RWPE2 (cell line): ENCODE data around the gene CAPZB.

Source experiments
- ATAC-seq: fragments of 200-7000 bp; cut with Tn5 transposase; 3 replicates; pipeline ENCODE4 v1.9.1; 2021; ENCODE audit warnings: low read depth
- DNase-seq: peaks from one replicate; pipeline ENCODE4 v3.0.0-alpha.2; 2020; ENCODE audit warnings: low spot score
- H3K27ac ChIP-seq: fragments of 450-650 bp; 2 replicates; pipeline ENCODE4 v1.5.1; 2017; ENCODE audit warnings: mild to moderate bottlenecking; ENCODE audit not compliant: poor library complexity, severe bottlenecking
- H3K27me3 ChIP-seq: fragments of 250-450 bp; sonication (Bioruptor Pico); 2 replicates; pipeline ENCODE4 v1.5.1; 2021; ENCODE audit warnings: mild to moderate bottlenecking, moderate library complexity; ENCODE audit not compliant: insufficient read depth, poor library complexity, severe bottlenecking
- H3K36me3 ChIP-seq: fragments of 250-450 bp; sonication (Bioruptor Pico); 2 replicates; pipeline ENCODE4 v1.5.1; 2020; ENCODE audit warnings: low read depth, mild to moderate bottlenecking, moderate library complexity
- H3K4me1 ChIP-seq: fragments of 250-450 bp; sonication (Bioruptor Pico); 2 replicates; pipeline ENCODE4 v1.5.1; 2021; ENCODE audit warnings: mild to moderate bottlenecking, moderate library complexity; ENCODE audit not compliant: insufficient read depth, poor library complexity, severe bottlenecking
- H3K4me3 ChIP-seq: fragments of 250-450 bp; sonication (Bioruptor Pico); 2 replicates; pipeline ENCODE4 v1.5.1; 2021; ENCODE audit warnings: mild to moderate bottlenecking, moderate library complexity; ENCODE audit not compliant: severe bottlenecking
- H3K9me3 ChIP-seq: fragments of 250-450 bp; sonication (Bioruptor Pico); 2 replicates; pipeline ENCODE4 v1.5.1; 2021; ENCODE audit warnings: mild to moderate bottlenecking, moderate library complexity; ENCODE audit not compliant: severe bottlenecking
- TF ChIP-seq, protein P1 (sequence below): fragments of 450-650 bp; IDR thresholded peaks from one replicate; pipeline ENCODE4 v1.5.1; 2017; ENCODE audit warnings: mild to moderate bottlenecking, moderate library complexity; ENCODE audit not compliant: poor library complexity, severe bottlenecking

The CAPZB gene

DNA sequence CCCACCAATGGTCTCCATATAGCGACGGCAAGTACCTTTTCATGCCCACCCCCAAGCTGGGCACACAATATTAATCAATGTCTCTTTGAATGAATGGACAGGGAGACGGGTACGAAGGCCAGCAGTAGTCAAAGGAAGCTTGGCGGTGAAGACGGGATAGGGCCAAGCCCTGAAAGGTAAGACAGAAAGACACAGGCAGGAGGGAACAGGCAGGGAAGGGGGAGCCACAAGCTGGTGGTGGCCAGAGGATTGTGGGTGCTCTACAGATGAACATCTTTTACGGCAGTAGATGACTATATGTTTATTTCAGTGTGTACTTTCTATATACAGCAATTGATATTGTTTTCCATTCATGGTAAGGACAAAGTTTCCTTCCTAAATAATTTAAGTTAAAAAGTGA, 16.3 kb downstream of the CAPZB start:
- no peaks in the 10 kb centered on the region for H3K9me3 ChIP-seq
- DNase-seq = no peak
- TF ChIP-seq, protein P1, sequence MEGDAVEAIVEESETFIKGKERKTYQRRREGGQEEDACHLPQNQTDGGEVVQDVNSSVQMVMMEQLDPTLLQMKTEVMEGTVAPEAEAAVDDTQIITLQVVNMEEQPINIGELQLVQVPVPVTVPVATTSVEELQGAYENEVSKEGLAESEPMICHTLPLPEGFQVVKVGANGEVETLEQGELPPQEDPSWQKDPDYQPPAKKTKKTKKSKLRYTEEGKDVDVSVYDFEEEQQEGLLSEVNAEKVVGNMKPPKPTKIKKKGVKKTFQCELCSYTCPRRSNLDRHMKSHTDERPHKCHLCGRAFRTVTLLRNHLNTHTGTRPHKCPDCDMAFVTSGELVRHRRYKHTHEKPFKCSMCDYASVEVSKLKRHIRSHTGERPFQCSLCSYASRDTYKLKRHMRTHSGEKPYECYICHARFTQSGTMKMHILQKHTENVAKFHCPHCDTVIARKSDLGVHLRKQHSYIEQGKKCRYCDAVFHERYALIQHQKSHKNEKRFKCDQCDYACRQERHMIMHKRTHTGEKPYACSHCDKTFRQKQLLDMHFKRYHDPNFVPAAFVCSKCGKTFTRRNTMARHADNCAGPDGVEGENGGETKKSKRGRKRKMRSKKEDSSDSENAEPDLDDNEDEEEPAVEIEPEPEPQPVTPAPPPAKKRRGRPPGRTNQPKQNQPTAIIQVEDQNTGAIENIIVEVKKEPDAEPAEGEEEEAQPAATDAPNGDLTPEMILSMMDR = no peak
- peaks cover 25% of the 10 kb centered on the region for H3K36me3 ChIP-seq
- peak overlapping the region; percentile 41 for H3K27ac ChIP-seq
- no peak overlapping the region for H3K4me3 ChIP-seq
- ATAC-seq = no peak
- no peaks in the 10 kb centered on the region for H3K27me3 ChIP-seq
- H3K4me1 ChIP-seq = peaks cover 17% of the 10 kb centered on the region

DNA sequence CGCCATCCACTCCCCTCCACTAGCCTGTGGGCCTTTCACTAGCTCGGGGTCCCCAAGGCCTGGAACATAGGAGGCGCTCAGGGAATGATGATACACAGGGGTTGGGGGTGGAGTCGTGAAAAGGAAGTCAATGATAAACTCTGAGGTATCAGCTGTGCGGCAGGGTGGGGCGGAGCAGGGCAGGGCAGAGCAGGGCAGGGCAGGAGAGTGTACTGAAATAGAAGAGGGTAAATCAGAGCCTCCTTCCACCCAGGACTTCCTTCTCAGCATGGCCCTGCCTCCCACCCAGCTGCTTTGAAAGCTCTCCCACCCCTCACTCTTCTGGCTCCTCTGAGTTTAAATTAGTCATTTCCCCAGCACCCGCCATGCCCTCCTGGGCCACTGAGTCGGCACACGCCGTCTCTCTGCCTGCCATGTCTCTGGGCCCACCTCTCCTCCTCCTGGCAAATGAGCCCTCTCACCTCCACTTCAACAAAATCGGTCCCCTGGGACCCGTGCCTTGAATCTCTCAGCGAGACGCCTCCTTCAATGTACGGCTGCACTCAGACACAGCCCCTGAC, 16.9 kb downstream of the CAPZB start:
- no peak overlapping the region for H3K4me3 ChIP-seq

DNA sequence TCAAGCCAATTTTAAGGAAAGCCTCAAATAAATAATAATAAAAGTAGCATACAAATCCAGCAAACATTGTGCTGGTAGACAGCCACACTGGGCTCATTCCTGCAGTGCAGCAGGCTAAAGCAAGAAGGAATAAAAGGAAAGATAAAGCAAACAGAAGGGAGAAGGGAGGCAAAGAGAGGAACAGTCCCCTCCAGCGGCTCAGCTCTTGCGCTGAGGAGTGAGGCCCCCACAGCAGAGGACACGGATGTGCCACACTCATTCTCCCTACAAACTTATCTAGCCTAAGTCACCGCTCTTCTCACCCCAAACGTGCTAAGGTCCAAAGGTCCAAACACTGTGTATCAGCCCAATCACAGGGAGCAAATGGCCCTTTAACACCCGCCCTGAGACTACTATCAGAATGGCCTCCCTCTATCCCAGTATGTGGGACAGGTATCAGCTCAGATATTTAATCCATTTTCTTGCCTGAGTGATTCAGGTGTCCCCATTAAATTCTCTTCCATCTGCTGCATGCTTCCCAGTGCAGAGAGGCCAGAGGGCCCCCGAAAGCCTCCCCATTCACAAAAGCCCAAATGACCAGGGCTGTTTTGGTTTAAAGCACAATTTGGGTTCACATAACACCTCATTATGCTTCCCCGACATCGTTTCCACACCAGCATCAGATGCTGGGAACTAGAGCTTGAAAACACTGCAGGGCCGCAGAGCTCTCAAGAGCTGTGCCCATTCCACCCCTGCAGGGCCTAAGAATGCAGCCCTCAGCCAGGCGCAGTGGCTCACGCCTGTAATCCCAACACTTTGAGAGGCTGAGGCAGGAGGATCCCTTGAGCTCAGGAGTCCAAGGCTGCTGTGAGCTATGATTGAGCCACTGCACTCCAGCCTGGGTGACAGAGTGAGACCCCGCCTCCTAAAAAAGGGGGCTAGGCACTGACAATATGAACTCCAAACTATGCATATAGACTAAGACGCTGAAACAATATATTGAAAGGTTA, 17.8 kb downstream of the CAPZB start:
- Histone ChIP-seq H3K27ac (peak overlapping the region; percentile 41), H3K27me3 (no peaks in the 10 kb centered on the region), H3K9me3 (no peaks in the 10 kb centered on the region), H3K36me3 (peaks cover 16% of the 10 kb centered on the region), H3K4me3 (no peak overlapping the region), H3K4me1 (peaks cover 17% of the 10 kb centered on the region)
- ATAC-seq = no peak
- DNase-seq = no peak
- TF ChIP-seq, protein P1 = no peak

More for the DNA sequence above, 16.9 kb downstream of the CAPZB start:
- ATAC-seq (peak; percentile 94), DNase-seq (peak; percentile 75)
- Histone ChIP-seq H3K27me3 (no peaks in the 10 kb centered on the region), H3K36me3 (peaks cover 22% of the 10 kb centered on the region), H3K9me3 (no peaks in the 10 kb centered on the region), H3K27ac (peak overlapping the region; percentile 41), H3K4me1 (peaks cover 17% of the 10 kb centered on the region)
- TF ChIP-seq, protein P1 = no peak

DNA sequence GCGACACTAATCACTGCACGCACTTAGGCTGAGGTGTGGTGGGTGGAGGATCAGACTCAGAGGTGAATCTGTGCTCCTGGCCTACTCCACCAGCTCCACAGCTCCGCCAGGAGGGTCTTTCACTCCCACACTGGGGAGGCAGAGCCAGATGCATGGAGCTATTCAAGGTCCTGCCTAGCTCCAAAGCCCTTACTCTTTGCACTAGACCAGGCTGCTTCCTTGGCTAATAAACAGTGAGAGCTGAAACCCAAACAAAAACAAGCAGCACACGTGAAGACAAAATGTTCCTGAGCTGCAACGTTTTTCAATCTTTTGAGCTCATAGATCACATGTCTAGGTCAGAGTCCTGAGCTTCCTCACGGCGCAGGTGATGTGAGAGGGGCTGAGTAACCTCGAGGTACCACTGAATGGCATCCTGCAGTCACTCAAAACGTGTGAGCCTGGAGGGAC, 19.2 kb downstream of the CAPZB start:
- Histone ChIP-seq H3K4me1 (peaks cover 17% of the 10 kb centered on the region), H3K36me3 (peaks cover 15% of the 10 kb centered on the region), H3K9me3 (no peaks in the 10 kb centered on the region), H3K4me3 (no peak overlapping the region), H3K27ac (no peak overlapping the region), H3K27me3 (no peaks in the 10 kb centered on the region)
- TF ChIP-seq, protein P1 = no peak
- no peak for ATAC-seq
- no peak for DNase-seq
